ENCODE results near the gene C8B.

The C8B gene

GRCh38 chr1:56898005-56898373 lies 67.8 kb downstream of the C8B start:
- DNase-seq (ENCODE audit: low spot score), result no peak

GRCh38 chr1:56897150-56898004 lies 68.4 kb downstream of the C8B start:
- DNase-seq (ENCODE audit: low spot score), result no peak

- DNase-seq (ENCODE audit: low spot score), result no peak
Measured at GRCh38 chr1:56894014-56894413, 71.8 kb downstream of the C8B start.

GRCh38 chr1:56890229-56890628 lies 75.6 kb downstream of the C8B start:
- DNase-seq (ENCODE audit: low spot score), result no peak

GRCh38 chr1:56881417-56881816 lies 84.4 kb downstream of the C8B start:
- DNase-seq (ENCODE audit: low spot score), result no peak

GRCh38 chr1:56880774-56881173 lies 85.0 kb downstream of the C8B start:
- DNase-seq (ENCODE audit: low spot score), result no peak
